Stimulated activated naive CD8-positive, alpha-beta T cell treated with anti-CD3 and anti-CD28 coated beads, Interleukin-15, Interleukin-2, amounts not matched to agents 100 U/mL and 50 U/mL, for 24 hours (primary cell): ENCODE results near the gene DLGAP1.
"Not testable (repeated sequence)": the region's sequence is repeated elsewhere in the genome, so short reads cannot be mapped to it uniquely, and the experiment has no call there.

Experiments used
- ATAC-seq: fragments of 150-1000 bp; cut with Tn5 transposase; one replicate; pipeline ENCODE4 v1.10.0; 2021
- DNase-seq: peaks from one replicate; pipeline ENCODE4 v3.0.0; 2021

DLGAP1 gene

GRCh38 chr18:4455113-4455811 lies at the start of gene DLGAP1:
DLGAP1 (minus strand) TSS chr18:4455307.
- DNase-seq (no peak), ATAC-seq (no peak)

GRCh38 chr18:4494703-4495284 lies 39.7 kb upstream of the DLGAP1 start:
- ATAC-seq, DNase-seq: not testable (repeated sequence)

DNA sequence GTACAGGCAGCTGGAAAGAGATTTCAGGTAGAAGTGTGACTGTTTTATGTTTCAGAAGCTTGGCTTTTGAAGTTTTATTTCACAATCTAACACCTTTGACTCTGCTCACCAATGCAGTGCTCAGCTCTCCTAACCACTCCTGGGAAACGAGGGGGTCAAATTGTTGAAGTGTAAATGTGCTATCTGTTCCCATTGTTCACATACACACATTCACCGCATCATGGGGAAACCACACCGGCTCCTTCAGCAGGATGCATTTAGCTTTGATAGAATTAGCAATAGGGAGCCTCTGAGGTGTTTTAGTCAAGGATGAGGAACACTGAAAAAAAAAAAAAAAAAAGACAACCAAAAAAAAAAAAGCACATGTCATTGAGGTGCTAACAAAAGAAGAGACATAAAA lies 13.4 kb upstream of the DLGAP1 start:
- ATAC-seq (no peak), DNase-seq (no peak)

DNA sequence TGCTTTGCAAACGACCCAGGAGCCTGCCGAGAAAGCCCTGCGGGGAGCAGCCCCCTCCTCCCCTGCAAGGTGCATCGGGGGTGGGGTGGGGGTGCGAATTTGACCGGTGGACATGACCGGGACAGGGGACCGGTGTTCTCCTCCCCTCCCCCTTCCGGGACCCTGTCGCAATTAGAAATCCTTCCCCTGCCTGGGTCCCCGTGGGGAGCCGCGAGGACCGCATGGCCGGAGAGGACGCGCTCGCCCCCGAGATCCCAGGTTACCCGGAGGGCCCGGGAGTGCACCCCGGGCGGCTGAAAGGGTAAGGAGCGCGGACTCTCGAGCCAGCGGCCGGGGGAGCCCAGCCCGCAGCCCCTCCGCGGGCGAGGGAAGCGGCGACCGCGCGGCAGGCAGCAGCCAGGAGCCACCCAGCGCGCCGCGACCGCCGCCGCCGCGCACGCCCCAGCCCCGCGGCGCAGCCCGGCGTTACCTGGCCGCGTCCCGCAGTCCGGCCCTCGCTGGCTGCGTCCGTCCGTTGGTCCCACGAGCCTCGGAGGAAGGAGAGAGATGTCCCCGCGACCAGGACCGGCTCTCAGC lies 482 bp downstream of the DLGAP1 start:
- ATAC-seq (no peak), DNase-seq (no peak)

- DNase-seq (no peak), ATAC-seq (no peak)
These were observed 1.1 kb downstream of the DLGAP1 start for GRCh38 chr18:4453874-4454536.

DNA sequence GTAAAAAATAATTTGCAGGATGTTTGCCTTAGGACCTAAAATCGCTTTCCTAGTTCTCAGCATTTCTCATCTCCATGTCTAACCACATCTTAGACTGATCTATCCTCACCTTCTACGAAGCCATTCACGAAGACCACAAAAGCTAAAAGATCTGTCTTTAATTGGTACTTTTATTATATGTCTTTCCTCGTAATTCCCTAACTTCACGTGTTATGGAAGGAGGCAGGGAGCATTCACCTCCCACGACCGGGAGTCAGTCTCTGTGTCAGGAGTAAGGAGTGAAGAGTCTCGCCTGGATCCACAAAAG lies 1.6 kb downstream of the DLGAP1 start:
- no peak for ATAC-seq
- no peak for DNase-seq

GRCh38 chr18:4450065-4450658 lies 4.9 kb downstream of the DLGAP1 start:
- DNase-seq = no peak
- no peak for ATAC-seq

GRCh38 chr18:4445902-4446301 lies 9.2 kb downstream of the DLGAP1 start:
- ATAC-seq (no peak), DNase-seq (no peak)

- DNase-seq (no peak), ATAC-seq (no peak)
These were observed 10.8 kb downstream of the DLGAP1 start for GRCh38 chr18:4444306-4444705.

DNA sequence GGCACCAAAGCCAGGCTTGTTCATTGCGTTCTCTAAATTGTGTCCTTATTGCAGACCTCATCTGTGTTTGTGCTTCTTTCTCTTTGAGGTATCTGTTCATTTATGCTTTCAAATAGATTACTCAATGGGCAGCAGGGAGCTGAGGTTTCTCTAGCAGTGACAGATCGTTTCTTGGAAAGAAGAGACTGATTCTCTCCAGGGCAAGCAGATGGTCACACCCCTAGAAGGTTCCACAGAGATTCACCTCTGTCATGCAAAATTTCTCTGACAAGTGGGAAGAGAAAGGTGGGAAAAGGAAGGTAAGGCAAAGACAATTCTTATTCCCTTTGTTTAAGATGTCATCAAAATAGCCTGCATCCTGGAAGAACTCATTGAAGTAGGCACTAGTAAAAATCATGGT lies 14.0 kb downstream of the DLGAP1 start:
- no peak for DNase-seq

GRCh38 chr18:4438938-4439337 lies 16.2 kb downstream of the DLGAP1 start:
- ATAC-seq = no peak
- DNase-seq = no peak

More for the DNA sequence above, 14.0 kb downstream of the DLGAP1 start:
- ATAC-seq = no peak

GRCh38 chr18:4433717-4434116 lies 21.4 kb downstream of the DLGAP1 start:
- DNase-seq (no peak), ATAC-seq (no peak)

- no peak for ATAC-seq
- DNase-seq = no peak
These were observed 24.3 kb downstream of the DLGAP1 start for GRCh38 chr18:4430836-4431235.

DNA sequence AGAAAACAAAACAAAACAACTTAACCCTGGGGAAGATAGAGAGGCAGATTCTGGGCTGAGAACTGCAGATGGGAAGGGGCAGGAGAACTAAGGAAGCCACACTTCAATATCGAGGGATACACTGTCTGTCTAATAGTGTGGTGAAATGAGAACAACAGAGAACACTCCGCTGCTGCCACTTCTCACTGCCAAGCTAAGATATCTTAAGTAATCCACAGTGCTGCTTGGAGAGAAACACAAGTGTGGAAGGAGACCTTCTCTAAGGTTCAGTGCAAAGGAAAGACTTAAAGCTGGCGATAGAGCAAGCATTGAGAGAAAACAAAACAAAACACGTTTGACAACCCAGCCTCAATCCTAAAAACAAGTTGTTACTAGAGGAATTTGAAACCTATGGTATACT lies 37.4 kb downstream of the DLGAP1 start:
- DNase-seq (no peak), ATAC-seq (no peak)

- ATAC-seq = no peak
- DNase-seq = no peak
These were observed 38.1 kb downstream of the DLGAP1 start for GRCh38 chr18:4416976-4417375.

DNA sequence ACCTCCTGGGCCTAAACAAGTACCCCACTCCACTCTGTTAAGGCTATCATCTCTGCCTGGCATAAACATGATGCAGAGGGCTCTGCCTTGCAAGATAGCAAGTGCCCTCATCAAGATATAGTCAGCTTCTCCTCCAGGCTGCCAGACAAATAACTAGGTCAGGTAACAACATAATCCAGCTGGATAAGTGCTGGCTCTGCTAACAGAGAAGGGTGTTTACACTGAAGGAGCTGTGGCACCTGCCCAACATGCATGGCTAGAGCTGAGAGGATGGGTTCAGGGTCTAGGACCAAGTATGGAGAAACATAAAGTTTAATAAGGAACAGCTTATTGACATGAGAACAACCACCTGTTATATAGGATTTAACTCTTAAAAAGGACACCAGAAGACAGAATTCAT lies 42.8 kb downstream of the DLGAP1 start:
- no peak for ATAC-seq
- DNase-seq = no peak

DNA sequence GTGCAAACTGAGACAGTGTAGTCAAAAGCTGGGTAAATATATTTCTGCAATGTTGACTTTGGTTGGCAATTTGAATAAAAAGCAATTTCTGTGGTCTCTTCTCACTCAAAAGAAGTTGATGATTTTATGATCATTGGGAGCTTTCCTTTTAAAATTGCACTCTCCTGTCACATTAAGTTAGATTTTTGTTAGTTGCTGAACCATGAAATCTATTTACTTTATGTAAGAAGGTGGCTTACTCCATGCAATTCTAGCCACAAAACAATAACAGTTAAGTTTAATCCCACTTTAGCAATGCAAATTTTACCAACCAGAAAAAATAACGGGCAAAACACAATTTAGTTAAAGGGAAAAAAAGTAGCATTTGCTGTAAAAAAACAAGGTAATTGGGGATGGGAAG lies 48.3 kb downstream of the DLGAP1 start:
- DNase-seq (no peak), ATAC-seq (no peak)

- DNase-seq (no peak), ATAC-seq (no peak)
These were observed 49.1 kb downstream of the DLGAP1 start for GRCh38 chr18:4405965-4406364.

DNA sequence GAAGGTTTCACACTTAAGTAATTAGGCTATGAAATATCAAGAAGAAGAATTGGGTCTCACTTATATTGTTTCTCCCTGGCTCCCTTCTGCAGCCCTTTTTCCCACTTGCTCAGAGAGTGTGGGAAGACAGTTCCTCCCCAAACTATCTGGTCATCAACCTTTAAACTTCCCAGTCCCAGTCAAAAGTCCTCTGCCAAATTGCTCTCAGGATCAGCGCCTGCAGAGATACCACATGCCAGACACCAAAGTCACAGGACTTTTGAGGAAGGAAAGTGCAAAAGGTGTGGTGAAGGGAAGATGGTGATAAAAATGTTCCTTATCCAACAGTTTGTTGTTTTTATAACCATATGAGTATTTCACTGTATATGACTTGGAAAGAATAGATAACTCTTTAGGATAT lies 51.3 kb downstream of the DLGAP1 start:
- no peak for ATAC-seq
- no peak for DNase-seq

GRCh38 chr18:4400911-4401310 lies 54.2 kb downstream of the DLGAP1 start:
- no peak for DNase-seq
- ATAC-seq = no peak

DNA sequence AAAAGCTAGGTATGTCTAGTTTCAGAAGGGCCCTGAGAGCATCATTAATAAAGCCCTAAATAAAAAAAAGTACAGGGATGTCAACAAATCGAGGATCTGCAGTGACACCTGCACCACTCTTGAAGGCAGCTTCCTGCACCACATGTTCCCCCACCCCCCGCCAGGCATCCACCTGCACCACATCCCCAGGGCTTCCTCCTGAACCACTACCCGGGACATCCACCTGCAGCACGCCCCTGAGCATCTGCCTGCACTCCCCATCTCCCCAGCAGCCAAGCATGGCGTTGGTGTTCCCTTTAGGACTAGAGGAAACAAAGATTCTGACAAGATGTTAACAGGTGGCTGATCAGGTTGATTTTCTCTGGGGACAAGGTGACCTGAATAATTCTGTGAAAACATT lies 55.2 kb downstream of the DLGAP1 start:
- ATAC-seq = no peak
- no peak for DNase-seq

DNA sequence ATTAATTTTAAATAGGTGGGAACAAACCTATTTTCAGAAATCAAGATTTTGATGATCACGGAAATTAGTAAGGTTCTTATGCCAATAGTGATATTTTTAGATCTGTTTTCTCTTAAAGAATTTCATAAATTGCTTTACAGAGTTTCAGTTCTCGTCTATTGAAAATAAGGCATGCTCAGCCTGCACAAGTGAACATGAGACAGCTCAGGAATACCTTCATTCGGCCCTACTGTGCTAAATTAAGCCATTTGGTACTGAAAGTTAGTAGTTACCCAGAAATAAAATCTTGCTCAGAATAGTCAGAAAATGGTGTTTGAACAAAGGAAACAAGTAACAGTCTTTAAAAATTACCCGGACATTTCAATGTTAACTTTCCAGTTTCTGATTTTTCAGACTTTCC lies 60.4 kb downstream of the DLGAP1 start:
- DNase-seq (no peak), ATAC-seq (no peak)

DNA sequence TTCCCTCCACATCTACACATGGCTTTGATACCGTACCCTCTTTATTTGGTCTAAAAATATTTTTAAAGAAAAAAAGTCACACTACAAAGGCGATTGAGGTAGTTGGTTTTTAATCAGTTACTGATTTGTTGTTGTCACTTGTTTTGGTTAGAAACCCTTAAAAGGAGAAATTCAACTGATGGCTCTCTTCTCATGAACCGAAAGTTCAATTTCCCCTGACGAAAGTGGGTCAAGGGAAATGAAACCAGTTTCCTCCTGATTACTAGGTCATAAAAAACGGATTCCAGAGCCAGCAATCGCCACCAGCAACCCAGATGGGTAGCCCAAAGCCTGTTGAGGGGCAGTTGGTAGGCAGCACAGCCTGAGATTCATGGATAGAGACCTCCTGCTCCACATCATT lies 63.2 kb downstream of the DLGAP1 start:
- DNase-seq (no peak), ATAC-seq (no peak)
